ENCODE data around the gene PRSS21. TPM values are rescaled to one million over a fixed set of nuclear protein-coding genes. Genes with fewer than 3 reads are reported as not detected.

Gene PRSS21
- total RNA-seq, 1 experiment from 2014 or later: not detected

- no peak for DNase-seq
- Mint-ChIP-seq H3K9me3 (ENCODE audit: low read depth, unreplicated experiment) (no peaks in the 10 kb centered on the region), H3K36me3 (ENCODE audit: insufficient read depth, unreplicated experiment) (peaks cover 26% of the 10 kb centered on the region), H3K4me3 (ENCODE audit: low read depth, unreplicated experiment) (peak overlapping the region; percentile 71), H3K4me1 (ENCODE audit: low read depth, unreplicated experiment) (peaks cover 36% of the 10 kb centered on the region), H3K27me3 (ENCODE audit: unreplicated experiment) (no peaks in the 10 kb centered on the region), H3K27ac (ENCODE audit: unreplicated experiment) (peak overlapping the region; percentile 91)
- CTCF ChIA-PET: interaction anchor here (0.7 to 1.4 kb wide), 4 partner anchors 9 to 84 kb away, joined by 3 to 5 read pairs (median 3); no protein-coding TSS in a partner anchor
- intact Hi-C loops (cut with micrococcal nuclease; ENCODE audit: unreplicated experiment): no loop called here
- TF ChIP-seq CTCF (IDR thresholded peaks at IDR 0.05; ENCODE audit: unreplicated experiment): no peak
- BruUV-seq (replicated peaks): no TSS peak
These were observed 32.5 kb upstream of the PRSS21 start for GRCh38 chr16:2784358-2785100.

- DNase-seq: peak; percentile 41
- intact Hi-C loops (cut with micrococcal nuclease; ENCODE audit: unreplicated experiment): no loop called here
- no peaks in the 10 kb centered on the region for H3K9me3 Mint-ChIP-seq (ENCODE audit: low read depth, unreplicated experiment)
- peak overlapping the region; percentile 71 for H3K4me3 Mint-ChIP-seq (ENCODE audit: low read depth, unreplicated experiment)
- BruUV-seq (replicated peaks): no TSS peak
- peak overlapping the region; percentile 91 for H3K27ac Mint-ChIP-seq (ENCODE audit: unreplicated experiment)
- CTCF ChIA-PET: interaction anchor here (0.5 to 1.0 kb wide), 3 partner anchors 51 to 421 kb away, joined by 3 to 10 read pairs (median 5); no protein-coding TSS in a partner anchor
- no peaks in the 10 kb centered on the region for H3K27me3 Mint-ChIP-seq (ENCODE audit: unreplicated experiment)
- peaks cover 36% of the 10 kb centered on the region for H3K4me1 Mint-ChIP-seq (ENCODE audit: low read depth, unreplicated experiment)
- H3K36me3 Mint-ChIP-seq (ENCODE audit: insufficient read depth, unreplicated experiment): peaks cover 19% of the 10 kb centered on the region
- peak; percentile 81 for TF ChIP-seq CTCF (IDR thresholded peaks at IDR 0.05; ENCODE audit: unreplicated experiment)
These were observed 31.7 kb upstream of the PRSS21 start for GRCh38 chr16:2785101-2785991.

DNA sequence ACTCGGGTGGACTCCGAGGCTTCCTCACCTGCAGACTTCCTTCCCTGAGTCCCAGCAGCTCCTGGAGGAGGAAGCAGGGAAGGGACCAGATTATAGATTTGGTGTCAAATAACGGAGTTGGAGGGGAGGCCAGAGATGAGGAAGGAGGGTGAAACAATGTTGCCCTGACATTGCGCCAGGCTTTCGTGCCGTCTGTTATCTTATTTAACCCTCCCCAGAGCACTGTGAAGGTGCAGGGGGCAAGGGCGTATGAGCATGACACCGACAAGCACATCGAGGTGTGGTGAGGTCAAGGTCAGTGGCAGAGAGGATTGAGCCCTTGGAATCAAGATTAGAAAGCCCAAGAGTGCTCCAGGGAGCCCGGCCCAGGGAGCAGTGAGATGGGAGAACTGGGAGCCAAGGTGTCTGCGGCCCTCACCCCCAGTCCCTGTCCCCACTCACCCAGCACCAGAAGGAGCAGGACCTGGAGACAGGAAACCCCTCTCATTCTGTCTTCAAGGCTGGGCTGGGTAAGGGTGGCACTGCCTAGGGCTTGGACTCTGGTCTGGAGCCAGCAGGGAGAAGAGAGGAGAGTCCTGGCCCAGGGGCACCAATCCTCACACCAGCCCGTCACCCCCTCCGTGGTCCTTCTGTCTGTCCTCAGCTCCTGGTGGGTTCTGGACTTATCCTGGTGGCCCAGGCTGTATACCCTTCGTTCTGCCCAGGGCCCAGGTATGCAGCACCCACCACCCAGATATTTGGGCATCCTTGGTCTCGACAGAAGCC, 30.8 kb upstream of the PRSS21 start:
- Mint-ChIP-seq H3K4me1 (ENCODE audit: low read depth, unreplicated experiment) (peaks cover 36% of the 10 kb centered on the region), H3K36me3 (ENCODE audit: insufficient read depth, unreplicated experiment) (peaks cover 18% of the 10 kb centered on the region), H3K4me3 (ENCODE audit: low read depth, unreplicated experiment) (peak overlapping the region; percentile 71), H3K9me3 (ENCODE audit: low read depth, unreplicated experiment) (no peaks in the 10 kb centered on the region), H3K27ac (ENCODE audit: unreplicated experiment) (peak overlapping the region; percentile 88), H3K27me3 (ENCODE audit: unreplicated experiment) (no peaks in the 10 kb centered on the region)
- intact Hi-C loops (cut with micrococcal nuclease; ENCODE audit: unreplicated experiment): no loop called here
- TF ChIP-seq CTCF (IDR thresholded peaks at IDR 0.05; ENCODE audit: unreplicated experiment): no peak
- DNase-seq: peak; percentile 50
- BruUV-seq (replicated peaks): no TSS peak
- CTCF ChIA-PET: interaction anchor here (0.5 kb wide), 1 partner anchor 422 kb away, joined by 10 read pairs; no protein-coding TSS in a partner anchor

GRCh38 chr16:2786826-2787151, 30.2 kb upstream of the PRSS21 start:
- intact Hi-C loops (cut with micrococcal nuclease; ENCODE audit: unreplicated experiment): no loop called here
- Mint-ChIP-seq H3K27ac (ENCODE audit: unreplicated experiment) (peak overlapping the region; percentile 88), H3K36me3 (ENCODE audit: insufficient read depth, unreplicated experiment) (peaks cover 18% of the 10 kb centered on the region), H3K4me1 (ENCODE audit: low read depth, unreplicated experiment) (peaks cover 36% of the 10 kb centered on the region), H3K27me3 (ENCODE audit: unreplicated experiment) (no peaks in the 10 kb centered on the region), H3K9me3 (ENCODE audit: low read depth, unreplicated experiment) (no peaks in the 10 kb centered on the region), H3K4me3 (ENCODE audit: low read depth, unreplicated experiment) (peak overlapping the region; percentile 71)
- no TSS peak for BruUV-seq (replicated peaks)
- CTCF ChIA-PET: no interaction called here
- no peak for TF ChIP-seq CTCF (IDR thresholded peaks at IDR 0.05; ENCODE audit: unreplicated experiment)
- no peak for DNase-seq

Measured in Calu3 (cell line).